CD4-positive, alpha-beta T cell treated with Interleukin-15 for 1 hour (primary cell): ENCODE data around the gene KCNK1.
"Not testable (repeated sequence)": the region's sequence is repeated elsewhere in the genome, so short reads cannot be mapped to it uniquely, and the experiment has no call there.

Experiments
- DNase-seq: peaks from one replicate; pipeline ENCODE4 v3.0.0-alpha.2; 2020

The KCNK1 gene

DNA sequence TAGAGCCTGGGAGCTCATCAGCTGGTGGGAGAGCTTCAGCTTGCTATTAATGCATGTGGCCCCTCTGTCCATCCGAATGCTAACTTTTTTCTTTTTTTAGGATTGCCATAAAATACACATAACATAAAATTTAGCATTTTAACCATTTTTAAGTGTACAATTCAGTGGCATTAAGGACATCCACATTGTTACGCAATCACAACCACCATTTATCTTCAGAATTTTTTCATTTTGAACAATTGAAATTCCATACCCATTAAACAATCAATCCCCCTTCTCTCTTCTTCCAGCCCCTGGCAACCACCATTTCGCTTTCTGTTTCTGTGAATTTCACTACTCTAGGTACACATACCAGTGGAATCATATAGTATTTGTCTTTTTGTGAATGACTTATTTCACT, 4.9 kb upstream of the KCNK1 start:
- no peak for DNase-seq

DNA sequence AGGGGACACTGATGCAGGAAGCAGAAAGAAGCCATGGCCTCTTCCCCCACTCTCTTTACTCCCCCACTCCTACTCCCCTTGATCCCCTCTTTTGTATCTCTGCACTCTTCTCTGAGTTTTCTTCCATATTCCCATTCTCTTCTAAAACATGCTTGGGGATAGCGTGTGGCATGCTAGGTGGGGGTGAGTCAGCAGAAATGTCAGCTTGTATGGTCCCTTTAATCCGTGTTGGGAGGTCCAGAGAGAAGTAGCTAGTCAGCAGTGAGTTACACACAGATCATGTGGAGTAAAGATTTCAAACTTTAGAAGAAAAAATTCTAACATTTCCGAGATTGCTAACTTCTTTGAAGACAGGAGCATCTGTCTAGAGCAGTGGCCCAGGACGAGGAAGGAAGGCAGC, 4.0 kb upstream of the KCNK1 start:
- DNase-seq = no peak

DNA sequence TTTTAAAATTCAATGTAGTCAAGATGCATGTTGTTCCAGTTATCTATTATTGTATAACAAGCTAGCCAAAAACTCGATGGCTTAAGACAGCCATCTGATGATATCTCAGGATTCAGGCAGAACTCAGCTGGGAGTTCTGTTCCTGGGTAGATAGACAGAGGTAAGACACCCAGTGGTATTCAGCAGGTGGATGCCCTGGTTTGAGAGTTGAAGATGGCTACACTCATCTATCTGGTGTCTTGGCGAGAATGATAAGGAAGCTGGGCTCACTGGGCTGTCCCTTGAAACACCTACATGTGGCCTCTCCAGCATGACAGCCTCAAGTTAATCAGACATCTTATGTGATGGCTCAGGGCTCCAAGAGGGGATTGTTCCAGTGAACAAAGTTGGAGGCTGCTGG, 3.3 kb upstream of the KCNK1 start:
- no peak for DNase-seq

DNA sequence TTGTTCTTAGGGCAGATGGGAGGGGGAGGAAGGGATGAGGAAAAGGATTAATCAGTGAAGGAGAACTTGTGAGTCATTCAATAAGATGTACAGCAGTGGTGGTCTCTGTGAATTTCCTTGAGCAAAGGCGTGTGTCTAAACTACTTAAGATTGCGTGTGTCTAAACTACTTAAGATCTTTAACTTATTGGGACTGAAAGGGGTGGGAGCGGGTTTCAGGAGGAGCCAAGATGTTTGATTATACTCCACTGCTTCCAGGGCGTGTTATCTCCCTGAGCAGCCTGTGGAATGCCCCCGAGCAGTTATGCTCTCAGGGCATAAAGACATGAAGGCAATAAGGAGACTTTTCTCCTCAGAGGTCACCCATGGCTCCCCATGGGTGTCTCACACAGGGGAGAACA, 2.5 kb upstream of the KCNK1 start:
- not testable (repeated sequence) for DNase-seq

DNA sequence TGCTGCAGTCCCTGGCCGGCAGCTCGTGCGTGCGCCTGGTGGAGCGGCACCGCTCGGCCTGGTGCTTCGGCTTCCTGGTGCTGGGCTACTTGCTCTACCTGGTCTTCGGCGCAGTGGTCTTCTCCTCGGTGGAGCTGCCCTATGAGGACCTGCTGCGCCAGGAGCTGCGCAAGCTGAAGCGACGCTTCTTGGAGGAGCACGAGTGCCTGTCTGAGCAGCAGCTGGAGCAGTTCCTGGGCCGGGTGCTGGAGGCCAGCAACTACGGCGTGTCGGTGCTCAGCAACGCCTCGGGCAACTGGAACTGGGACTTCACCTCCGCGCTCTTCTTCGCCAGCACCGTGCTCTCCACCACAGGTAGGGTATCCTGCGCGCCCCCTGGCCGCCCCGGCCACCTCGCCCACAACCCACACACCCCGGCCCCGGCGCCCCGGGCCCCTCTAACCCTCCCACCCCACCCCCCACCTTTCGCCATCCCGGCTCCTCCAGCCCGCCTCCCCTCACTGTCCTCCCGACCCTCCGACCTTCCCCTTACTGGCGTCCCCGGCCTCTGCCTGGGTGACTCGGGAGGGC, 352 bp downstream of the KCNK1 start:
- no peak for DNase-seq

DNA sequence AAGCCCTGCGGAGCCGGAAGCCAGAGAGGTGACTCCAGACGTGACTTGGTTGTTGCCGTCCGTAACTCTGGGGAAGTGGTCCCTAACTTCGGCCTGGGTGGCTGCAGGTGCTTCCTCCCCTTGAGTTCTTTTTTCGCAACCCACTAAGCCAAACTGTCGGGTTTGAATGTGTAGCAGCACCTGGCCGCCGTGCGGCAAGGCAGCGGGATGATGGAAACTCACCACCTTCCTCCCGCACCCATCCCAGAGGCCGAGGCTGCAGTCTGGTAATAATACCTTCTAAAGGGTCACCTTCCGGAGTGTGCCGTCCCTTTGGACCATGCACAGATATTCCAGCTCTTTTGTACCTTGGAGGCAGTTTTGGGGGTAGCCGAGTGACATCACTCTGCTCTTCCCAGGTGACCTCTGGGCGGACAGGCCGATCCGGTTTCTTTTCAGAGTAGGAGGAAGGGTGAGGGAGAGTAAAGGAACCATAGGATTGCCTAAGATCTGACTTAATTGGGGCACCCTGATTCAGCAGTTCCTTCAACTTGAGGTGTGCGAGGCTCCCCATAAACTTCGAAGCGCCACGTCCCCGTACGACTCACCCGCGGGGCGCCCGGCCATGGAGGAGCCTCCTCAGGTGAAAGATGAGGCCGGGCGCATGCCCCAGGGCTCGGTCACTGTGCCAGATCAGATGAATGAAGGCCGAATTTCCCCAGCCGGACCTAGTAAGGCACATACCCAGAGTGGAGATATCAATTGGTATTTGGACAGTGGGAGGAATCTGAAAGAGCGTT, 1.0 kb downstream of the KCNK1 start:
- no peak for DNase-seq

DNA sequence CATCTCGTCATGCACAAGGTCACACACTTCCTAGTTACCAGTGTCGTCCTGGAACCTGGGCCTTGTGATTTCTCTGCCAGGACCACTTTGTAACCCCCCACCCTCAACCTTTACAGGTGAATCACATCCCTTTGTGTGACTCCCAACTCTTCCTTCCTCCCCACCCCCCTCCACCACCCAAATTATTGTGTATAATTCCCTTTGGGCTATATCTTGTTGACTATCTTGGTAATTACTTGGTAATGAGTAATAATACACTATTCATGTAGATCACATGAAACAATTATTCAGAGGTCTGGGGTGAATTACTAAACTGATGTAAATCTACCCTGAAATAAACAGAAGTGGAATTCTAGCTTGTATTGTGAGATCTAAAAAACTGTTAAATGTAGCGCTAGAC, 1.7 kb downstream of the KCNK1 start:
- DNase-seq = no peak

DNA sequence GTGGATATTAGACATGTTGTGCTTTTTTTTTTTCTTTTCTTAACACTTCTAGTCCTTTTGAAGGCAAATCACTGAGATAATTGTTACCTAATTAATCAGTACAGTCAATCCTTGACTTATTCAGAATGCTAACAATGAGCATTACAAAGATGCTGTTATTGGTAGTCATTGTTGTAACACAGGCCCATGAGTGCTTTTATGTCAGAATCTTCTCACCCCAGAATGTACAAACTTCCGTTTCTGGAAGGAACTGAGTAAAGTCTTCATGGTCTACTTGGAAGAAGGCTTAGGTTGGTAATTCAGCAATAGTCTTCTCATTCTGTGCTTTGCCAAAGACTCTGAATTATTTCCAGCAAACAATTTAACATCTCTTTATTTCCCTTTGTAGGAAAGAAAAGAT, 3.1 kb downstream of the KCNK1 start:
- no peak for DNase-seq

DNA sequence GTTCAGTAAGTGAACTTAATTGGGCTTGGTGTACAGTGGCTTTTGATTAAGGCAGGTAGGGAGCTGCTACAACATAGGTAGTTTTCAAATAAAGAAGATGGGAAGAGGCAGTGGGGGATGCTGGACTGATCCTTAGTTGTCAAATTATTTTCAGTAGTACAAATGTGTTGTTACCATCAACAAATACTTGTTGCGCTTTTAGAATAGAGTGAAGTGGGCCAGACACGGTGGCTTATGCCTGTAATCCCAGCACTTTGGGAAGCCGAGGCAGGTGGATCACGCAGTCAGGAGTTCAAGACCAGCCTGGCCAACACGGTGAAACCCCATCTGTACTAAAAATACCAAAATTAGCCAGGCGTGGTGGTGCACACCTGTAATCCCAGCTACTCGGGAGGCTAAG, 5.5 kb downstream of the KCNK1 start:
- not testable (repeated sequence) for DNase-seq

DNA sequence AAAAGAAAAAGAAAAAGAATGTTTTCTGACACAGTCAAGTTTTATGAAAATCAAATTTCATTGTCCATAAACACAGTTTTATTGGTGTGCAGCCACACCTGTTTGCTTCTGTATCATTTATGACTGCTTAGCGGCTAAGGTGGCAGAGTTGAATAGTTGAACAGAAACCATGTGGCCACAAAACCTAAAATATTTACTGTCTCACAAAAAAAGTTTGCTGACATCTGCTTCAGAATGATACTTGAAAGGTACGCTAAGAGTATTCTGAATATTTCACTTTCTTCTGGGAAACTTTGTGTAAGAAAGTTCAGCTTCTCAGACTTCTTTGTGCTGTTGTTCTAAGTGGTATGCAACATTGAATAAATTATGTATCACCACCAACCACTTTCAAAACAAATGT, 6.2 kb downstream of the KCNK1 start:
- DNase-seq = no peak

DNA sequence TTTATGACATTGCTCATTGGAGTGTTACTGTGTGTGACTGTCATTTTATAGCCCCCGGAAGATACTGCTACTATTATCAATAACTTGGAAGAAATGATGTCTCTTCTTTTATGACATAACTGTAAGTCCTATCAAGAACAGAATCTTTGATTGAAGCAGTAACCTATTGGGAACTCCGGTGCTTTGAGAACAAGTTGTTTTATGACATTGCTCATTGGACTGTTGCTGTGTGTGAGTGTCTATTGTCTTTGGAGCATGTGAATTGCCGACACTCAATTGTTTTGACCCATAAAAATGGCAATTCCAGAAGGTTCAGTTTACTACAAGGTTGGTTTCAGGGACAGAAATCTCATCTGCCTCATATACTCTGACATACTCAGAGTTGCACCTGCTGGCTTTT, 8.0 kb downstream of the KCNK1 start:
- DNase-seq = no peak

DNA sequence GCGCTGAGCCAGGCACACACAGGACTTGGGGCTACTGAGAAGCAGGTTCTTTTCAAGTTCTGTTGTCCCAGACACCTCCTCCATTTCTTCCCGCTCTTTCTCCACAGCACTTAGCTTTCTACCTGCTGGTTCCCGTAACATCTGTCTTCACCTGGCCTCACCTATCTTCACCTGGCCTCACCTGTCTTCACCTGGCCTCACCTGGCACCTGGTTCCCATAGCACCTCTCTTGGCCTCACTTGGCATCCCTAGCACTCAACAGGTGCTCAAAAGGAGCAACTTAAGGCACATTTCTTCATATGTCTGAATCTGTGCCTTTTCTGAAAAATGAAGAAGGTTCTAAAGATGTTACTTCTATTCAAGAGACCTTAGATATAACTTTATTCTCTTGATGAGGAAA, 10.4 kb downstream of the KCNK1 start:
- no peak for DNase-seq

DNA sequence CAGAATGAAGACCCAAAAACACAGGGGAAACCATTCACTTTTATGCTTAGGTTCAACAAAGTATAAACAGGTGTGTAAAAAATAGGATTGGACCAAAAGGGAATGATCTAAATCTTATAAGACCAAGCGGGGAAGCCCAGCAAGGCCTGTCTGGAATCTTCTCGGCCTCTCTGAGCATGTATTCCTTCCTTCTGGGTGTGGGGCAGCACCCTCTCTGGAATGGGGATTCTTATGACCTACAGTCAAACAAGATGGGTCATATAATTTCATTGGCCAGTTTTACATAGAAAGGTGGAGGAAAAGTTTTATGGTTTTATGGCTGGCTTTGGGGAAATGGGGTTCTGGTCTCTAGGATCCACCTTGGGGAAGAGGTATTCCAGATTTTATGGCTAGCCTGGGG, 11.2 kb downstream of the KCNK1 start:
- no peak for DNase-seq

DNA sequence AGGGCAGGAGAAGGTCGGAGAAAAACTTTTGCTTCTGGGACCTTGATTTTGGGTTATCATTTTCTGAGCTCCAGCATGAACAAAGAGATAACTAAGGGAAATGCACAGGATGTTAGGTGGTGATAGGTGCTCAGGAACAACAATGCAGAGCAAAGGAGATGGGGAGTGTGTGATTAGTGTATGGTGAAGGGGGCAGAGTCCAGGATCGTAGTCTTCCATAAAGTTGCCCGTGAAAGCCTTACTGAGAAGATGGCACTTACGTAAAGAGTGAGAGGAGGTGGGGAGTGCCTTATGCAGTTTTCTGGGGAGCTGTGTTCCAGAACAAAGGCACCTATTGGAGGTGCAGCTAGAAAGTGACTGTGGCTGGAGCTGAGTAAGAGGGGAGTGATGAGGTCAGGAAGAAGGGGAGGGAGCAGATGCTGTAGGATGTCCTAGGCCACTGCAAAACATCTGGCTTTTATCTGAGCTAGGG, 11.6 kb downstream of the KCNK1 start:
- DNase-seq = no peak

DNA sequence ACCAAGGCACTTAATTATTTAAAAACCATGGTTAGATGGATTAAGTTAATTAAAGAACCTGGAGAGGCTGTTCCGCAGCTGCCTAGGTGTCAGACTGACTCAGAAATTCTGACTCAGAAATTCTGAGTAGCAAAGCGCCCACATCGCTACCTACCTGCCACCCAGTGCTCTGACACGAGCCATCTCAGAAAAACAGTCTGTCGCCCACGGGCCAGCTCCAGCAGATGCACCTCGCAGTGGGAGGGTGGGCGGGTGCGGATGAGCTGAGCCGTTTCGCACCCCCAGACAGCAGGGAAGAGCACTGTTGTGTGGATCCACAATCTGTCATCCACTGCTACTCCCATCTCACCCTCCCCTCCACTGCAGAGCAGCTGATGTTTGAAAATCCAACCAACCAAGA, 13.5 kb downstream of the KCNK1 start:
- no peak for DNase-seq

DNA sequence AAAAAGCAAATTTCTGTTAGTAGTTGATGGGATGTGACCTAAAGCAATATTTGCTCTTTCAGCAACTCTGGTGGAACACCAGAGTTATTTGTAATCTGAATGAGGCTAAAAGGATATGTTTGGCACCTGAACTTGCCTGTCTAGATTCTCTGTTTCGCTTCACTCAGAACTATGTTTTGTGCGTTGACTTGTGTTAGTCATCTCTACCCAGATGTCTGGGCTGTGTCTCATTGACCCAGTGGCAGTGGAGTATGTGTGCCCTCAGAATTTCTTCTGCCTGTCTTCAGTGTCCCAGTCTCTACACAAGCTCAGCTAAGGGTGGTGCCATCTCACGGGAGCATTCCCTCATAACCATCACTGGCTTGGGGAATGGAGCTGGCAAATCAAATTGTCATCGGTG, 13.9 kb downstream of the KCNK1 start:
- DNase-seq = no peak

DNA sequence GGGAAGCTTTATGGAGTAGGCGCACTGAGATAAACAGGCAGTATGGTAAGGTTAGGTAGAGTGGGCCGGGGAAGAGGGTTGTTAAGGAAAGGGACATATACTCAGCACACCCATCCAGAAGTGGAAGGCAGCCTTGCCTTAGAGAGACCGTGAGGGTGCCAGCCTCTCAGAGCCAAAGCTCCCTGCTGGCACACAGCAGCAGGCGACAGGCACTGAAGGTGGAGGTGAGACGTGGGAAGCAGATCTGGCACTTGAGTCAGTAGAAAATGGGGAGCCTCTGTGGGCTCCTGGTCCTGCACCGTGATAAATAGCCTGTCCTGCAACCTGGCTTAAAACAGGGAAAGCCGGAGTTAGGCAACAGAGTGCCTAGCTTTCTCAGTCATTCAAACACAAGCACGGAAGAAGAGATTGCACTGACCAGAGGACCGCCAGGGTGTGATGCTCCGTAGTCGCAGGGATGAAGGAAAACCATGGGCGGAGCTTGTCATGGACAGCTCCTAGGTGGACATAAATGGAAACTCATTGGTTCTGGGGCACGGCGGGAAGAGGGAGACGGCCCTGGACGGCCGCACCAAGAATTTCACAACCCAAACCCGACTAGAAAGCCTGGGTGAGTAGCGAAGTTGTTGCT, 15.5 kb downstream of the KCNK1 start:
- DNase-seq = no peak

DNA sequence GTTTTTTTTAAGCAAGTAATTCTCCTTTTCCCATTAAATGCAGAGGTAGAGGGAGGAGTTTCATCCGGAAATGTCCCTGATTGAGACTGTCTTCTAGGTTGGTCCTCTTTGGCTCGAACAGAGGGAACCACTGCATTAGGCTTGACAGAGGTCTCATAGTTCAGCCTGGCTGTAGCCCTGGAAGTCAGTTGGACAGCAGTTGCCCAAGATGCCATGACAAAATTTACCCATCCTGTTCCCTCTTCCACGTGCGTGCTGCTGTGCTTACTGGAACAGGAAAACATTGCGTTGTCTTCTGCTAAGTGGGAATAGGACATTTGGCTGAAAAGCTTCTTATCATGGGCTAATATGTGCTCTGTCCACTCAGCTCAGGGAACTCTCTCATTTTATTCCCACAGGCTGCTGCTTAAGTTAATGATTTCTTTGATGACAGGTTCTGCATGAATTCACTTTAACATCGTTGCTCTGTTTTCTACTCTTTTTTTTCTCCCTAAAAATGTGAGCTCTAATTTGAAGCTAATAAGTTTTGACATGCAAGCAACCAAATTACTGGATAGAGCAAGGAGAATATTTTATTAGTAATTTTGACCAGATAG, 18.0 kb downstream of the KCNK1 start:
- DNase-seq = no peak

DNA sequence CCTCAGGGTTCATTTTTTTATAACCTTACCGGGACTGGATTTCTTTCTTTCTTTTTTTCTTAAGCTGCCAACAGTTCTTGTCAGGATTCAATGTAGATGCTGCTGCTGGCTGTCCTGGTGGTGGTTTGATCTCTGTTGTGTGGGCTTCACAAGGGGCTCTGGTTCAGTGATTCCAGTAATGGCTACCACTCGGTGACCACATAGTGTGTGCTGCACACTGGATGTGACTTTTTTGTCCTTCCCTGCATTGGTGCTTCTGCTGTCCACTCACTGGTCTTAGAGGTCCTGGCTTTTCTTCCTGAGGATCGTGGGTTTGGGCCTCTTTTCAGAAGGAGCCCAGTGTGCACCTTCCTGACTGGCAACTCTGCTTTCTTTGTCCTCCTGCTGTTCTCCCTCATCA, 18.5 kb downstream of the KCNK1 start:
- no peak for DNase-seq

DNA sequence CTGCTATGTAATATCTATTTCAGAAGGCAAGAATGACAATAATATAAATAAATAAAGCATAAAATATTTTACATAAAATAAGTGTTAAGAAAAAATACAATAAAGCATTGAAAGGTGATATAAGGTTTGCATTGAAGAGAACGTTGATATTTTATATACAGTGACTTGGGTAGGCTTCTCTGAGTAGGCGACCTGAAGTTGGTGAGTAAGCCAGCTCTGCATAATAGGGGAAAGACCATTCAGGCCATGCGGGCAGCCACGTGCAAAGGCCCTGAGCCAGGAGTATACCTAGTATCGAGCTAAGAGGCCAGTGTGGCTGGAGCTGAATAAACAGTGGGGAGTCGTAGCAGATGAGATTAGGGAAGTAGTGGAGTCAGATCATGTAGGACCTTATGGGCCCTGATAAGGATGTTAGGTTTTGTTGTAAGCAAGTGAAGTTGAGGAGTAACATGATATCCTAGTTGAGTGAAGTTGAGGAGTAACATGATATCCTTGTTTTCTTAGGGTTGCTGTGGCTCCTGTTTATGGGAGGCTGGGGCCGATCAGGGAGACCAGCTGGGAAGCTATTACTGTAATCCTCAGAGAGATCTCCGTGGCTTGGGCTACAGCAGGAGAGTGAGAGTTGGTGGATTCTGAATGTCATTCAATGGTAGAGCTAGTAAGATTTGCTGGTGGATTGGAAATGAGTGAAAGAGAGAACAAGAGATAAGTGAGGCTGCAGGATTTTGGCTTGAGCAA, 22.0 kb downstream of the KCNK1 start:
- DNase-seq = no peak

DNA sequence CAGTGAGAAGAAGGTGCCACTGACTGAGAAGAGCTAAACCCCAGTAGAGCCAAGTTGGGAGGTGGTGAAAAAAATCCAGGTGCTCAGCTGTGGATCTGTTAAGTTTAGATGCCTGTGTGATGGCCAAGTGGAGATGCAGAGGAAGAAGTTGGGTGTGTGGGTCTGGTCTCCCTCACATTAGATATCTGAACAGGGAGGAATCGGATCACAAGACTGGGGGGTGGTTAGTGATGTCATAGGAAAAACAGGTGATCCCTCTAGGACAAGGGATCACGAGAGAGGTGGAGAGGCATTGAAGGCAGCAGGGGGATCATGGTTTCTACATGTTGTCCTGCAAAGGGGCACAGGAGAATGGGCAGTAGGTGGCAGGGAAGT, 22.6 kb downstream of the KCNK1 start:
- no peak for DNase-seq

DNA sequence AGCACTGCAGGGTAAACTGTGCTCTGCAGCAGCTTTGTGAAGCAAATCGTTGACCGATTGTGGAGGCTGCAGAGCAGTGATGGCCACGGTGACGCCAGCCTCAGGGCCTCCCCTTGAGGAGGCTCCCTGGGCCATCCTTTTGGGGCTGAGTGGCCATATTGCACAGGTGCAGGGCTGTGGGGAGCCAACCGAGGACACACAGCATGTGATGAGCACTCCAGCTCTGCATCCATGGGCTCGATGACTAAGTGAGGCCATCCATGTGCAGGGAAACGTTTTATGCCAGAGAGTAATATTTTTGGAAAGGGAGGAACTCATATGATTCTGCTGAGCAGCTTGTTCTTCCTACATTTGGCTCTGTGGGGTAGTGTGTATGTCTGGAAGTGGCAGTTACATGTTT, 24.6 kb downstream of the KCNK1 start:
- no peak for DNase-seq

DNA sequence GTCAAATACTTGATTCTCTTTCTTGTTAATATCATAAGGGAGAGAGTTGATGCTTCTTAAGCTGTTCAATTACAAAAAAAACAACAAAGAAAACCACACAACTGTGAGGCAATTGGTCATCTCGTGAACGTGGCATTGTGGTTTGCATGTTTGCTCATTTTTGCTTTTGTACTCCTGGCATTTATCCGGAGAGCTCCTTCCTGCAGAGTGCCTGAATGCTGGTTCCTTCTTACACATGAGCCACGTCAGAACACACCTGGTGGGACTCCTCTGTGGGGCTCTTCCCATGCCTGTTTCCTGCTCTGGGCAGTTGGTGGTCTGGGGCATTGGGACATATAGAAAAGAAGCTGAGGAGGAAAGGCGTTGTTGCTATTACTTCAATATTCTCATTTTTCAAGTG, 25.7 kb downstream of the KCNK1 start:
- DNase-seq = no peak
